Parathyroid adenoma (tissue), 2 donors: ENCODE results near the gene CNTNAP1.

Source experiments
- H2AFZ ChIP-seq: fragments of 300-600 bp; sonication (generic); one replicate; pipeline ENCODE4 v1.7.0; 2017; ENCODE audit warnings: antibody characterized with exemption, mild to moderate bottlenecking
- H3K27ac ChIP-seq: fragments of 300-600 bp; sonication (generic); one replicate; pipeline ENCODE4 v1.7.0; 2017
- H3K27me3 ChIP-seq: fragments of 300-600 bp; sonication (generic); one replicate; pipeline ENCODE4 v1.7.0; 2017; ENCODE audit warnings: low read length; ENCODE audit not compliant: control insufficient read depth, insufficient read depth
- H3K36me3 ChIP-seq: fragments of 300-600 bp; sonication (generic); one replicate; pipeline ENCODE4 v1.7.0; 2017; ENCODE audit warnings: low read length; ENCODE audit not compliant: control insufficient read depth, insufficient read depth
- H3K4me1 ChIP-seq: fragments of 300-600 bp; sonication (generic); one replicate; pipeline ENCODE4 v1.7.0; 2017; ENCODE audit warnings: control low read depth
- H3K4me2 ChIP-seq: fragments of 300-600 bp; sonication (generic); one replicate; pipeline ENCODE4 v1.7.0; 2017; ENCODE audit warnings: low read length
- H3K4me3 ChIP-seq: fragments of 300-600 bp; sonication (generic); one replicate; pipeline ENCODE4 v1.7.0; 2017; ENCODE audit warnings: low read depth, low read length
- H3K79me2 ChIP-seq: fragments of 300-600 bp; sonication (generic); one replicate; pipeline ENCODE4 v1.7.0; 2017; ENCODE audit warnings: control low read depth
- H3K9ac ChIP-seq: fragments of 300-600 bp; sonication (generic); one replicate; pipeline ENCODE4 v1.7.0; 2017; ENCODE audit warnings: mild to moderate bottlenecking
- H3K9me3 ChIP-seq: fragments of 300-600 bp; sonication (generic); one replicate; pipeline ENCODE4 v1.7.0; 2017; ENCODE audit warnings: low read length; ENCODE audit not compliant: control insufficient read depth
- TF ChIP-seq, protein P1 (sequence below): fragments of 300-600 bp; sonication (generic); IDR thresholded peaks from one replicate; pipeline ENCODE4 v1.7.0; 2017; ENCODE audit warnings: antibody characterized with exemption, mild to moderate bottlenecking
- donor health status: primary hyperparathyroidism.

The CNTNAP1 gene

DNA sequence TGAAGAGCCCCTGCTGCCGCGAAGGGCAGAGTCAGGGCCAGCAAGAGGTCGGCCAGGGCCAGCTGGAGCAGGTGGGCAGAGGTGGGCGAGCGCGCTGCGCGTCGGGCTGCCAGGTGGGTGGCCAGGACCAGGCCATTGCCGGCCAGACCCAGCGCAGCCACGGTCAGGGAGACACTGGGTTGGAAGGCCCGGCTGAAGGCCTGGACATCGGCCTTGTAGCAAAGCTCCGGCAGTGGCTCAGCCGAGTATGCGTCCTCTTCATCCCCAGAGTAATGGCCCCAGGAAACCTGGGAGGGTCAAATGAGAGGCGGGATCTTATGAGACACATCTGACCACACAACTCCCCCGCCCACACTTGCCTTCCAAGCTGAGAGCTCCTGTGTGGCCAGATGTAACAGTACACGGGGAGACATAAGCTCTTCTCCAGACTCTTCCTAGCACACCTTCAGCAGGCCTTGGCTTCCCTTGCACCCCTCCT is 2.0 kb upstream of the CNTNAP1 start:
- Histone ChIP-seq H3K4me2 (peak overlapping the region; percentile 95), H3K4me1 (peaks cover 17% of the 10 kb centered on the region), H3K27me3 (no peaks in the 10 kb centered on the region), H2AFZ (peak overlapping the region; percentile 85), H3K79me2 (peaks cover 9% of the 10 kb centered on the region), H3K9ac (no peak overlapping the region), H3K36me3 (no peaks in the 10 kb centered on the region), H3K9me3 (no peaks in the 10 kb centered on the region), H3K4me3 (peak overlapping the region; percentile 47), H3K27ac (peak overlapping the region; percentile 97)
- TF ChIP-seq, protein P1, sequence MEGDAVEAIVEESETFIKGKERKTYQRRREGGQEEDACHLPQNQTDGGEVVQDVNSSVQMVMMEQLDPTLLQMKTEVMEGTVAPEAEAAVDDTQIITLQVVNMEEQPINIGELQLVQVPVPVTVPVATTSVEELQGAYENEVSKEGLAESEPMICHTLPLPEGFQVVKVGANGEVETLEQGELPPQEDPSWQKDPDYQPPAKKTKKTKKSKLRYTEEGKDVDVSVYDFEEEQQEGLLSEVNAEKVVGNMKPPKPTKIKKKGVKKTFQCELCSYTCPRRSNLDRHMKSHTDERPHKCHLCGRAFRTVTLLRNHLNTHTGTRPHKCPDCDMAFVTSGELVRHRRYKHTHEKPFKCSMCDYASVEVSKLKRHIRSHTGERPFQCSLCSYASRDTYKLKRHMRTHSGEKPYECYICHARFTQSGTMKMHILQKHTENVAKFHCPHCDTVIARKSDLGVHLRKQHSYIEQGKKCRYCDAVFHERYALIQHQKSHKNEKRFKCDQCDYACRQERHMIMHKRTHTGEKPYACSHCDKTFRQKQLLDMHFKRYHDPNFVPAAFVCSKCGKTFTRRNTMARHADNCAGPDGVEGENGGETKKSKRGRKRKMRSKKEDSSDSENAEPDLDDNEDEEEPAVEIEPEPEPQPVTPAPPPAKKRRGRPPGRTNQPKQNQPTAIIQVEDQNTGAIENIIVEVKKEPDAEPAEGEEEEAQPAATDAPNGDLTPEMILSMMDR: no peak

DNA sequence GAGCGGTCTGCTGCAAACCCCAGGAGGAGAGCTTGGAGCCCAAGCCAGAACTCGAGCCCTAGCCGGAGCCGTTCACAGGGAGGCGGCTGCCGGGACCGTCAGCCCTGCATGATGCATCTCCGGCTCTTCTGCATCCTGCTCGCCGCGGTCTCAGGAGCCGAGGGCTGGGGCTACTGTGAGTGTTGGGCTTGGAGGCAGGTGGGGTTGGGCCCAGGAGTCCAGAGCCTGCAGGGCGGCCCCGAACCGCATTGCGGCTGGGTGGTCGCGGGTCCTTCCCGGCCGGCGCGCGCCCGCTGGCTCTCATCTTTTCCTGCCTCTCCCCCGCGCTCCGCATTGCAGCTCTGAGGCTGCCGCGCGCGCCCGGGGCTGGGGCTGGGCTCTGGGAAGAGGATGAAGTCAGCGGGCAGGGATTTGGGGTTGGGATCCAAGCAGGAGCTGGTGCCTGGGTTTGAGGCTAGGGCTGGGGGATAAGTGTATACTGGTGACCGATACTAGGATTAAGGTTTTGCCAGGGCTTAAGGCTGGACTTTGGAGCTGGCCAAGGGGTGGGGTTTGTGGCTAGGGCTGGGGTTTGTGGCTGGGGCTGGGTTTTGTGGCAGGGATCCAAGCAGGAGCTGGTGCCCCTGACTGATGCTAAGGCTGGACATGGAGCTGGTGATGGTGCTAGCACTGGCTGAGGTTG is 532 bp downstream of the CNTNAP1 start:
- Histone ChIP-seq H3K9me3 (no peaks in the 10 kb centered on the region), H3K79me2 (no peaks in the 10 kb centered on the region), H3K4me2 (peak overlapping the region; percentile 61), H3K4me3 (no peak overlapping the region), H3K27ac (no peak overlapping the region), H3K27me3 (no peaks in the 10 kb centered on the region), H3K4me1 (peaks cover 11% of the 10 kb centered on the region), H3K36me3 (no peaks in the 10 kb centered on the region), H2AFZ (peak overlapping the region; percentile 89), H3K9ac (no peak overlapping the region)
- TF ChIP-seq, protein P1: no peak

DNA sequence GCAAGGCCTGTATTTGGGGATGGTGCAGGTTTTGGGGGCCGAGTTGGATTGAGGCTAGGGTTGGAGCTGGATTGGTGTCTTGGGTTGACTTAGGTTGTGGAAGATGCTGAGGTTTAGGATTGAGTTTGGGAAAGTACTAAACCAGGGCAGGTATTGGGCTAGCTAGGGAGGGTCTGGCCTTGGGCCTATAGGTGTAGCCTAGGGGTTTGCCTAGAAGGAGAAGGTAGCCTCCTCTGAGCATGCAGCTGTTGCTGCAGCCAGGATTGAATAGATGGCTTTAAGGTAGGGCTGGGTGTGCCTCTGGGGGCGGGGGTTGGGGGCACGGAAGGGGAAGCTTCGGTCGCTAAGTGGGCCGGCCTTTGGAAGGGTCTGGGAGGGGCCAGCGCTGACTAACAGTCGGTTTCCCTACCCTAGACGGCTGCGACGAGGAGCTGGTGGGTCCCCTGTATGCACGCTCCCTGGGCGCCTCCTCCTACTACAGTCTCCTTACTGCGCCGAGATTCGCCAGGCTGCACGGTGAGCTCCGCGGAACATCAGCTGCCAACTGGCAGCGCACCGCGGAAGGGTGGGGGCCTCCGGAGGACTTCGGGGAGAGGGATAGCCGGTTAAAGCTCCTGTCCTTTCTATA is 1.2 kb downstream of the CNTNAP1 start:
- TF ChIP-seq, protein P1: no peak
- Histone ChIP-seq H2AFZ (no peak overlapping the region), H3K36me3 (no peaks in the 10 kb centered on the region), H3K4me3 (no peak overlapping the region), H3K27me3 (no peaks in the 10 kb centered on the region), H3K4me2 (no peak overlapping the region), H3K79me2 (no peaks in the 10 kb centered on the region), H3K9ac (no peak overlapping the region), H3K9me3 (no peaks in the 10 kb centered on the region), H3K27ac (no peak overlapping the region), H3K4me1 (peaks cover 9% of the 10 kb centered on the region)

DNA sequence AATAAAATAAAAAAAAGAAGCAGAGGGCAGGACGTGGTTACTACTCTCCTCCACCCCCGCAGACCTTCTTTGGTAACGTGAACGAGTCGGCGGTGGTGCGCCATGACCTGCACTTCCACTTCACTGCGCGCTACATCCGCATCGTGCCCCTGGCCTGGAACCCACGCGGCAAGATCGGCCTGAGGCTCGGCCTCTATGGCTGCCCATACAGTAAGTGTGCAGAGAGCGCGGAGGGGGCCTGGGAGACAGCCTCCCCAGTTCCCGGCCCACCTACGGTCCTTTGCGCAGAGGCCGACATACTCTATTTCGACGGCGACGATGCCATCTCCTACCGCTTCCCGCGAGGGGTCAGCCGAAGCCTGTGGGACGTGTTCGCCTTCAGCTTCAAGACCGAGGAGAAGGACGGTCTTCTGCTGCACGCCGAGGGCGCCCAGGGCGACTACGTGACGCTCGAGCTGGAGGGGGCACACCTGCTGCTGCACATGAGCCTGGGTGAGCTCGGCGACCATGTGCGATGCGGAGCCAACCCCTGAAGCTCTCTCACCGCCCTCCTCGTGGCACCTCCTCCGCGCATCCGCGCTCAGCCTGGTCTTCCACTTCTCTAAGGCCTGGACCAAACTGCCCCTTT is 2.7 kb downstream of the CNTNAP1 start:
- H3K9ac ChIP-seq: no peak overlapping the region
- TF ChIP-seq, protein P1: no peak
- H3K36me3 ChIP-seq: no peaks in the 10 kb centered on the region
- H3K27me3 ChIP-seq: no peaks in the 10 kb centered on the region
- no peak overlapping the region for H2AFZ ChIP-seq
- H3K4me2 ChIP-seq: no peak overlapping the region
- no peak overlapping the region for H3K27ac ChIP-seq
- no peaks in the 10 kb centered on the region for H3K9me3 ChIP-seq
- H3K79me2 ChIP-seq: no peaks in the 10 kb centered on the region
- no peak overlapping the region for H3K4me3 ChIP-seq
- H3K4me1 ChIP-seq: peaks cover 4% of the 10 kb centered on the region
